HTR-8/SVneo (cell line): ENCODE results near the gene XXYLT1.
"Not testable (repeated sequence)": the region's sequence is repeated elsewhere in the genome, so short reads cannot be mapped to it uniquely, and the experiment has no call there.

Experiments
- DNase-seq: peaks from one replicate; pipeline ENCODE4 v3.0.0; 2011; ENCODE audit warnings: low spot score, mixed read lengths; ENCODE audit not compliant: insufficient read length
- FAIRE-seq: peaks from 2 replicates; lab custom pipeline; 2011; peaks lifted over from hg19 to GRCh38; lab: Jason Lieb, UNC

Gene XXYLT1

DNA sequence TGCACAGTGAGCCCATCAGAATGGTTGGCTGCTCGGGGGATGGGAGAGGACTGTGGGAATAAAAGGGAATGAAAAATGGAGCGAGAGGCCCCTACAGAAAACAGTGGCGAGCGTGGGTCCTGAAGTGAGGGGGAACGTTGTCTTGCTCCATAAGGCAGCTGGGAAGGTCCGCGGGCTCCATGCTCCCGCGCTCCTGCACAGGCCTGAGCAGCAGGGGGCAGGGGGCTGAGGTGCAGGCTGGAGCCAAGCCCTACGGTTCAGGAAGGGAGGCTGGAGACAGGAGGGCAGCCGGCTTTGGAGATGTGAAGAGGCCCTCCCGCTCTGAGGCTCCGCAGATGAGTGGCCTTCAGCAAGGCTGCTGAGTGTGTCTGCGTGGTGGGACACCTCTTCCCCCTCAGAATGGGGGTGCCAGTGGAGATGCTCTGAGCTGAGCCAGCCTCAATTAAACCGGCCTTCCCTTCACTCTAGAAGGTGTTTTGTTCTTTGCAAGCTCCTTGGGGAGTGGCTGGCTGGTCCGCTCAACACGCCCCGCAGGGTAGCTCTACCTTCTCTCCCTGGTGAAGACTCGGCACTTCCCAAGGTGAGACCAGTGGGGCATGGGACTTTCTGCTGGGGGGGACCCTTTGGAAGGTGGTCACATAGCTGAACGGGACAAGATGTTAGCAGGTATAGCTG, 208.0 kb downstream of the XXYLT1 start:
- FAIRE-seq (no peak), DNase-seq (no peak)

DNA sequence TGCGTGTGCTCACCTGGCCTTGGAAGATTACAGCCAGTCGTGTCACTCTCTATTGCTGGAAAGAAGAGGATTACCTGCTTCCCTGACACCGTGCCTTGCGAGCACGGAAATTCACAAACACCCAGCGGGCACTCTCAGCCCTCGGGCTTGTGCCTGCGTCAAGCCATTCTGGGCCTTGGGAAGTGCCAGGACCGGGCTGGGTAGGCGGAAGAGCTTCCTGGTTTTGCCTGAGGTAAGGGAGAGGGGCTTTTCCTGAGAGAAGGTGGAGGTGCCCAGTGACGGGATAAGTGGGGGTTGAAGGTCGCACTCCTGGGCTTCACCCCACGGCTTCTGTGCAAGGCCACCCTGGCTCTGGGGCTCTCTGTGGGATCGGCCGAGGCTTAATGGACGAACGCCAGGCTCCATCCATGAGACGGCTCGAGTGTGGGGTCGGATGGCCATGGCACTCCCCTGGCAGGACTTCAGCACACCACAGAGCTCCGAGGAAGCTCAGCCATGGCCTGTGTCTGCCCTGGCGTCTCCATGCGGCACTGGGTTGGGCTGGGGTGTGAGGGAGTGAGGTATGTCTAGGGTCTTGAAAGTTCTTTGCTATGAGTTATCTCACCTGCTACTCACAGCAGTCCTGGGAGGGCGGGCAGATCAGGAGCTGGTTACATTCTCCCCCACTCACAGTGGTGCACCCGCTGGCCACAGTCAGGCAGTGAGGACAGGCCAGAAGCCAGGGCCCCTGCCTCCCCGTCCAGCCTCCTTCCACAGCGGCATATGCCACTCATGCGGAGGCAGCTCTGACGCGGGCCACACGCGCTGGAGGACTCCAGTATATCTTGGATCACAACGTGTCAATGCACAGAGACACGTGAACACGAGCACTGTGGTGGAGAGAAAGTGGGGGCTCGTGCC, 209.0 kb downstream of the XXYLT1 start:
- FAIRE-seq (no peak), DNase-seq (no peak)

DNA sequence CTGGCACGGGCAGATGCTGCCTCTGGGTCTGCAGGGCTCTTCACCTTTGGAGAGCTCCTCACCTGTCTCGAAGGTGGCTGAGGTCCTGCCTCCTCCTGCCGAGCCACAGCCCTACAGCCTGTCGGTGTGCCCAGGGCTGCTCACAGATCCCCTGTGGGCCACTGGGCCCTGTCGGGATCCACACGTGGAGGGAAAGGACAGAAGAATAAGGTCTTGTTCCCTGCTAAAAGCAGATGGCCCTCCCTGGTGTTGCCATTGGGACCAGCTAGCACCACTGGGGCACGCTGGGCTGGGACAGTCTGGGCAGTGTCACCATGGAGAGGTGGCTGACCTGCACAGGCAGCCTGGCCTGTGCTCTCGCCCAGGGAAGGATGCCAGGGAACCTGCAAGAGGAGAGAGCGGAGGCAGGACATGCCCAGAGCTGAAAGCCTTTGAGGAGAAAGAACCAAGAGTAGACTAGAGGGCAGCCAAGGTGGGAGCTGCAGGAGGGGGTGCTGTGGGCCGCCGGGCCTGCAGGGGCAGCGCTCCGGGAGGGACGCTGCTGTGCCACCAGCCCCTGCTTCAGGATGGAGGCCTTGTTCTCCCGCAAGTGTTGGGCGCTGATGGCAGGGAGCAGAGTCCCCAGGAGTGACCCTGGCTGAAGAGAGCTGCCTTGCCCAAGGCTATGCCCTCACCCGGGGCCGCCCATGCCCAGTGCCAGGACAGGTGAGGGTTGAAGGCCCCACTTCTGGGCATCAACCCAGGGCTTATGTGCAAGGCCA, 210.2 kb downstream of the XXYLT1 start:
- FAIRE-seq (no peak), DNase-seq (no peak)

DNA sequence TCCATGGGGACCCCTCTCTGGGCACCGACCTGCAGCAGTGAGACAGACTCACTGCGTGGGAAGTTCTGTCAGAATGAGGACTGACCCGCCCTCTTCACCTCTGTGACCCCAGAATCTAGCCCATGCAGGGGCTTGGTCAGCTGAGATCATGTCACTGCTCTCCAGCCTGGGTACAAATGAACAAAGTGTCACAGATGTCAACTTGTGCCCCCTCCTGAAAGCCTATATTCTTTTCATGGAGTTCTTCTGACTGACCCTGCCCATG, 210.8 kb downstream of the XXYLT1 start:
- DNase-seq: no peak
- FAIRE-seq: no peak

DNA sequence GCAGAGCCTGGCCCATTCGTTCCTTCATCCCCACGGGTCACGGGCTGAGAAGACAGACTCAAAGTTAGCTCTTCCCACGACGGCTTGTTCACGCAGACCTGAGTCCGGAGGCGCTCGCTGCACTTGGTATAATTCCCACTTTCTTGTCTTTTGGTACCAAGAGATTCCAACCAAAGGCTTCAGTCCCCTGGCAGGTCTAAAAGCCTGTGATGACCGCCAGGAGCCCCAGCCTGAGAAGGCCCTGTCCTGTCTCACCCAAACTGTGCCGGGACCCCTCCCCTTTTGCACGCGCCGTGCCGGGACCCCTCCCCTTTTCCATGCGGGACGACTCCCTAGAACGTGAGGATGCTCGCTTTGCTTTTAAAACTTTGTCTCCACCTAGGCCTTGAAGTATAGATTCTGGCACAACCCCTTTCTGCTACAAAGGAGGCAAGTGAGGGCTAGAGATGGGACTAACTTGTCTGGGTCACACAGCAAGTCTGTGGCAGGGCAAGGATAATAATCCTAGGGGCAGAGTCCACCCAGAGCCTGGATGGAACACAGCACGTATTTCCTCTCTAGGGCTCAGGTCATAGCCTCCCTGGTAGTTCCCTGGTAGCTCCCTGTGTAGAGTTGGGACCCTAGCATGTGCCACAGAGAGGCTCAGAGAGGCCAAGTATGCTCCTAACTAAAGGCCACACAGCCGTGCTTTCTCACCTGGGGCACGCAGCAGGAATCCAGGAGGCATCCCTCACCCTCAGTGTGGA, 211.3 kb downstream of the XXYLT1 start:
- no peak for FAIRE-seq
- DNase-seq: no peak

DNA sequence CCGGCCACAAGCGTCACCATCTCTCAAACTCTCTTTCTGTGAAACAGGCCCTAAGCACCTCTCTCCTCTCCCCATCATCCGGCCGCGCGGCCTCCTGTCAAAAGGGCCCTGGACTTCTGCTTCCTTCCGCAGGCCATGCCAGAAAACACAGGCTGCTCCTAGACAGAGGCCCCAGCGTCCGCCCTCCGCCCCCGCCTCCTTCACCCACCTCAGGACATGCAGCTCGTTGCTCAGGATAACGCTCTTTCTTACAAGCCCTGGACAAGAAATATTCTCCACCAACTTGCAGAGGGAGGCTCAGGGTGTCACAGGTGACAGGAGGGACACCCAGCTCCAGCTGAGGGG, 212.0 kb downstream of the XXYLT1 start:
- FAIRE-seq (no peak), DNase-seq (no peak)

DNA sequence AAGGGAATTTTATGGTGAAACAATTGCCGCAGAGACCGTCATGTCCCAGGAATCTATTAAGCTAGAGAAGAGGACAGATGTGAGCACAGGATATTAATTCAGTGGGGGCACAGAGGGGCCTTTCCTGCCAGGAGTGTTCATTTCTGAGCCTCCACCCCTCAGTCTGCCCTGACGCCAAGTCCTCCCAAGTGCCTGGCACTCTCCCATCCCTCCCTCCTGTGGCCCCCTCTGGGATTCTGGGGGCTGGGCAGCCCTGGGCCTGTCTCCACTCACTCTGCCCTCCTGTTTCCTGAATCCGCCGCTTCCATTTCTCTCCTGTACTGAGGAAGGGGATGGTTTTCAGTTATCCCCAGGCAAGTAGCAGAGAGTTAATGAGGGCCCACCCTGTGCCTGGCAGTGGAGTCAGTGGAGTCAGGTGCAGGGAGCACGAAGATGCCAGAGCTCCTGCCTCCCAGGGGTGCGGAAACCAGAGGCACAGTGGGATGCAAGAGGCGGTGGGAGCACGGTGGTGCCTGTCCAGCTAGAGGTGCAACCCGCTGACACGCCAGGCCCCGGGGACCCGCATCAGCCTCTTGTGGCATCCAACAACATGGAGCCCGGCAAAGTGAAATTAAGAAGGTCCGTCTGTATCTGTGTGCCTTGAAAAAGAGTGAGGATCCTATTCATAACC, 212.5 kb downstream of the XXYLT1 start:
- DNase-seq (no peak), FAIRE-seq (no peak)

DNA sequence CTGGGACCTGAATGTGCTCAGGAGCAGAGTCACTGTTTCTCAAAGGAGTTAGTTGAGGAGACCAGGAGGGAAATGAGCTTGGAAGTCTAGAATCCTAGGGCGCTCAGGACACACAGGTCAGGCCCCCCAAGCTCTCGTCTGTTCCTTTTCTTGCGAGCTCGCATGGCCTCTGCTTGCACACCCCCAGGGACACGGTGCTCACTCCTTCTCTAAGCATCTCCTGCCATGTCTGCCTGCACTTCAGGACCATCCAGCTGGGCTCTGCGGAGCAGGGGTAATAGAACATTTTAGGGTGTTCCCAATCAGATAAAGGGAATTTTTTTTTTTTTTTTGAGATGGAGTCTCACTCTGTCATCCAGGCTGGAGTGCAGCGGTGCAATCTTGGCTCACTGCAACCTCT, 213.2 kb downstream of the XXYLT1 start:
- FAIRE-seq: no peak
- no peak for DNase-seq

DNA sequence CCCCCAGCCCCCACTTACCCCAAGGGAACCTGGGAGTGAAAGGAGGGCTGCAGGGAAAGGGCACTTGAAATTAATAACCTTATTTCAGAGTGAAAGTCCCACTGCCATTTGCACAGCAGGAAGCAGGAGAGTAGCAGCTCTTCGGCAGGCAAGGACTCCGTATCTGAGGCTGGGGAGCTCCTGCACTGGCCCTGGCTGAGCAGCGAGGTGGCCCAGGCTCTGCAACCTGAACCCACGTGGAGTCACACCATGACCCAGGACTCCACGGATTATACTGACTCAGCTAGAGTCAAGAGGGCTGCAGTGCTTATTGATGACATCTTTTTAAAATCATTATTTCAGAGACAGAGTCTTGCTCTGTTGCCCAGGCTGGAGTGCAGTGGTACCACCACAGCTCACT, 214.5 kb downstream of the XXYLT1 start:
- FAIRE-seq: no peak
- DNase-seq: no peak

DNA sequence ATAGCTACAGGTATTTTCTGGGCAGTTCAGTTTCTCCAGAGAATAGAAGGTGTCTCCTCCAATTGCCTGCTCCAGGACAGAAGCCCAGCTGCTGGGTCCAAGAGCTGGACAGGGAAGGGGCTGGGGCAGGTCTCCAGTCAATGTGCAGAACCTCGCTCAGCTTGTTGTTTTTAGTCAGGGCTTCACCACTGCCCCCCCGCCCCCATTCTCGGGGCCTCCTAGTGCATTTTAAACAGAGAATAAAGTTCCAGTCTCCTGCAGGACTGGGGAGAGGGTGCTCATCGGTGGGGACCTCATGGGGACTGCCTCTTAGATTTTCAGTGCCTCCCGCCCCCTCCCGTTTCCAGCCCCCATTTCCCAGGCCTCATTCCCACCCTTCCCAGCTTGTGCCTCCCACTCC, 216.6 kb downstream of the XXYLT1 start:
- FAIRE-seq: no peak

DNA sequence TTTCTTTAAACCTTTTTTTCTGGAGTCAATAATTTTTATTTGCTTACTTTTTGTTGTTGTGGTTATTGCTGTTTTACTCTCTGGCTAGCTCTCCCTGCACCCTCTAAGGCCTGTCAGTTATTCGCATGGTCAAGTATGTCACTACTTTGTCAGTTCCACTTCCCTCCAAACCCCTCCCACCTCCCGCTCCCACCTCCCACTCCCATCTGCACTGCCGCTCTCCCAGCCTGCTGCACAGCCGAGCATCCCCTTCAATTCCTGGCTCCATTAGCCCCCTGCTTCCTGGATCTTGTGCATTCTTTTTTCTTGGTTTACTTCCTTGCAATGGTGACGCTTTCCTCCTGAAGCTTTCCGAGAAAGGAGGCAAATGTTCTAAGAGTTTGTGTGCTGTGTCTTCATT, 218.0 kb downstream of the XXYLT1 start:
- FAIRE-seq (no peak), DNase-seq (no peak)

More for the DNA sequence above, 216.6 kb downstream of the XXYLT1 start:
- no peak for DNase-seq

DNA sequence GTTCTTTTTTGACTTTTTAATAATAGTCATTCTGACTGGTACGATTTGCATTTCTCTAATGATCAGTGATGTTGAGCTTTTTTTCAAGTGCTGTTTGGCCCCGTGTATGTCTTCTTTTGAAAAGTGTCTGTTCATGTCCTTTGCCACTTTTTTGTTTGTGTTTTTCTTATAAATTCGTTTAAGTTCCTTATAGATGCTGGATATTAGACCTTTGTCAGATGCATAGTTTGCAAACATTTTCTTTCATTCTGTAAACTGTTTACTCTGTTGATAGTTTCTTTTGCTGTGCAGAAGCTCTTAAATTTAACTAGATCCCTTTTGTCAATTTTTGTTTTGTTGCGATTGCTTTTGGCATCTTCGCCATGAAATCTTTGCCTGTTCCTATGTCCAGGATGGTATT, 220.7 kb downstream of the XXYLT1 start:
- DNase-seq, FAIRE-seq: not testable (repeated sequence)

DNA sequence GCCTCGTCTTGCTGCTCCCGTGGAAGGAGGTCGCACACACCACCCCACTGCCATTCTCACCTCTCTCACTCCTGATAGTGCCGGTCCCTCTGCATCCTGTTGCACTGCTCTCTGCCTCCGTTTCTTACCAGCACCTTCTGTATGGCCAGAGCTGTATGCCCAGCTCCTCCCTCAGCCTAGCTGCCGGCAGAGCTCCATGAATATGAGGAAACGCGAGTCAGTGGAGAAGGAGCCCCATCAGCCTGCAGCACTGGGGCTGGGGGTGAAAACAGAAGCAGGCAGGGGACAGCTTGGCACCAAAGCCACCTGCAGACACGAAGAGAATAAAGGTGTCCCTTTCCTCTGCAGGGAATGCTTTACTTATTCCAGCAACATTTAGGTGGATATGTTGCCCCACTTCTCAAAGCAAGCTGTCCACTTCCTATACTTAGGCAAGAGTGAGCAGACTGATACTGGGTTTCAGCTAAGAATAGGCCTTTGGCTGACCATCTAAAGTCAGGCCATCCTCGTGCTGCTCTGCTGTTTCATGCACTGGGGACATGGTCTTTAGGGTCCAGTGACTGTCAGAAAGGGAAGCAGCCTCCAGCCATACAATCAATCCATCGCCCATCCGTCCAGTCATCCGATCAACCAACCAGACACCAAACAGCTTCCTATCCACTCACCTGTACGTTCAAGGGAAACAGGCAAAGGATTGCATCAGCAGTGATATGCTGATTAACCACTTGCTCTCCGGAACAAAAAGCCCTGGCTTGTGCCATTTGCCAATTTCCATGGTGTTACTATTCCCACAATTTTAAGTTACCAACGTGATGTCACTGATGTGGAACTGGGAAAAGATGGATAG, 222.7 kb downstream of the XXYLT1 start:
- FAIRE-seq (no peak), DNase-seq (no peak)

DNA sequence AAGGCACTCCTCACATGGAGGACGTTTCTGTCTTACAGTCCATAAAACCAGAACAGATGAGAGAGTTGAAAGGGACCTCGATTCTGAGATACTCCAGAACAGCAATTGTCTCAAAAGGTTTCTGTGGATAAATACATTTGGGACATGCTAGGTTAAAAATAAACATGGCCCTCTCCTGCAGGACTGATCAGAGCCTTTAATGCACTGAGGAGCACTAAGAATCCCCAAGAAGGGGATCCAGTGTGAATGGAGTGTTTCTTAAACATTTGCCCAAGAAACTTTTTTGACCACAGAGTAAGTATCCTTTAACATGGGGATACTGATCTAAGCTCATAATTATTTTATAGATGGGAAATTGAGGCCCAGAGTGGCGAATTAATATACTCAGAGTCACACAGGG, 223.4 kb downstream of the XXYLT1 start:
- DNase-seq (no peak), FAIRE-seq (no peak)

DNA sequence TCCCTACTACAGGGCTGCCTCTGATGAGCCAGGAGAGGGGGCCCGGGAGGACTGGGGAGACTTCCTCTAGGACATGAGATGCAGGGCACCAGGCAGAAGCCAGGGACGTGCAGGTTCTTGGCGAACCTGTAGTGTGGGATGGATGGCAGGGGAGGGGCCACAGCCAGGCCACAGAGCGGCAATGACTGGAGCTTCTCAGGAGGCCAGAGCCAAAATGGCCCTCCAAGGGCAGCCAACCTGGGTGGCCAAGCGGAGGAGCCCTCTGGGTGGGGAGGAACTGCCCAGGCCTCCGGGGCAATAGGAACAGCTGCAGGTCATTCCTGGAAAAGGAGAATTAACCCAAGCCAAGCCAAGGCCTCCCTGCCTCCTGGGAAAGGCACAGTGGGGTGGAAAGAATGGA, 224.5 kb downstream of the XXYLT1 start:
- FAIRE-seq: no peak
- DNase-seq: no peak

DNA sequence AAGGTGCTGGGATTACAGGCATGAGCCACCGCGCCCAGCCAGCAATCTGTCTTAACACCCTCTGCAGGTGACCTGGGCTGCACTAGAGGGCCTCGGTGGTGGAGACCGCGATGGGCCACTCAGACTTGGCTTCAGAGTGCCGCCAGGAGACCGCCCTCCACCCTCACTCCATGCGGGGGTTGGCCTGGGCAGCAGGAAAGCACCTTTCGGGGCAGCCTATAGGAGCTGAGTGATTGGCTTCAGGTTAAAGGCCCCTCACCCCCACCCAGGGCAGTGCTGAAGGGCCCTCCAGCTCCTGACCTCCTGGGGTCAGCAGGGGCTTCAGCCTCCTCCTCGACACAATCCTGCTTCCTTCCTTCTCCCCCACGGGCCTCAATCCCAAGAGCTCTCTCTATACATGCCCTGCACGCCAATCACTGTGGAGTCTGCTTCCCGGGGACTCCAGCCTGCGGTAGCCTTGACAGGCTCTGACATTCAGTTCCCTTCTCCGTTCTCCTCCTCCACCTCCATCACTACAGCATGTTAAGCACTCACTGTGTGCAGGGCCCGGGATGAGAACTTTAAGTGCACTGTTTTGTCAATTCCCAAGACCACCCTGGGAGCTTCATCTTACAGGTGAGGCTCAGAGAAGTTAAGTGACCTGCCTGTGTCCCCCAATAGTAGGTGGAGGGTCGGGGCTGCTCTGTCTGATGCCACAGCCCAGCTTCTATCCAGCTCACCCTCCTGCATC, 225.3 kb downstream of the XXYLT1 start:
- no peak for DNase-seq

DNA sequence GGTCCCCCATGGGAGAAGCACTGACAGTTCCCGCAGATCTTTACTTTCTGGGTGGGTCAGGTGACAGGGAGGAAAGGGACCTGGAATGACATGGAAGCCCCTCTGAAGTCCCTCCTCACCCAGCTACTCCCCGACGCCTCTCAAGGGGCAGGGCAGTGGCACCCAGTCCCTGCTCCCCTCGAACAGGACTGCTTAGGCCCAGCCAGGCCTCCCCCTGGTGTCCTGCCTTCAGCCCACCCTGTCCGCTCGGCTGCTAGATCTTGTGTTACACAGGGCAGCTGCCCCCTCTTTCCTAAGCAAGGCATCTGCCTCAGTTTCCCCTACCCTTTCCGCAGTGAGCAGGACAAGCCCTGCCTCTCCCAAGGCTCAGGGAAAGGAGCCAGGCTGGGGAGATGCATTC, 226.5 kb downstream of the XXYLT1 start:
- FAIRE-seq (no peak), DNase-seq (no peak)

More for the DNA sequence above, 225.3 kb downstream of the XXYLT1 start:
- no peak for FAIRE-seq

DNA sequence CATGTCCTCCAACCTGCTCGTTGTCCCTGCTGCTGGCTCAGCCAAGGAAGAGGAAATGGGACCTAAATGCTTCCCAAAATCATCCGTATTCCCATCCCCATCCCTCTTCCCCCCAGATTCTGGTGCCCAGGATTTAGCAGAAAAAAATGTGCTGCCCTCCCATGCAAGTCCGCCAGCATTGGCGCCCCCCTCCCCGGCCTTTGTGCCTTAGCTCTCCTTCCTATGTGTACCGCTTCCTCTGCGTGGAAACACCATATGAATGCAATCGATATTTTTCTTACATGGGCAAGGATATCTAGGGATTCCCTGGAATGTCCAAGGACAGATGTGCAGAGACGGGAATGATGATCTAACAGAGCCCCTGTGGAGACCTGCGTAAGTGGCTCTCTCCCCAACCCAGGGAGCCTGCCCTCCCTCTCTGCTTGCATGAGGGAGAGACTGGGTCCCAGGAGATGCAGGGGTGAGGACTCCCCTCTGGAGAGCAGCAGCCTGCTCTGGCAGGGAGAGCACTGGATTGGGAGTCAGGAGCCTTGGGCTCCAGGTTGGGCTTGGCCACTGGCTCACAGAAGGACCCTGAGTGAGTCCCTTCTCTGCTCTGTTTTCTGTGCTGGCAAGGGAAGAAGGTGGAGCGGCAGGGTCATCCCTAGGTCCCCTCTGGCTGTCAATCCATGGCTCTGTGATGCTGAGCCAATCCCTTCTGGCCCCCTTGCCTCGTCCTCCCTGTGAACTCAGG, 227.2 kb downstream of the XXYLT1 start:
- no peak for FAIRE-seq
- DNase-seq: no peak
